RWPE1 (cell line): ENCODE data around the gene NECTIN1.

Experiments
- CTCF ChIA-PET: fragments of 350-600 bp; sonication (Branson Sonifier 250); formaldehyde crosslinking; extraction: SDS; loops from one replicate; lab custom pipeline; 2021; lab: Yijun Ruan, JAX
- POLR2A ChIA-PET: fragments of 400-600 bp; formaldehyde crosslinking; extraction: SDS; loops from one replicate; lab custom pipeline; 2020; ENCODE audit warnings: antibody characterized with exemption; ENCODE audit not compliant: low non-redundant PET; lab: Yijun Ruan, JAX
- DNase-seq: peaks from one replicate; pipeline ENCODE4 v3.0.0; 2012; ENCODE audit warnings: low spot score
- H3K27ac ChIP-seq: fragments of 450-650 bp; 2 replicates; pipeline ENCODE4 v1.5.1; 2017
- TF ChIP-seq, protein P1 (sequence below): fragments of 450-650 bp; conservative IDR thresholded peaks from 2 replicates; pipeline ENCODE4 v1.5.1; 2017; ENCODE audit warnings: low read depth, mild to moderate bottlenecking

NECTIN1 gene

GRCh38 chr11:119593346-119593745, 135.7 kb downstream of the NECTIN1 start:
- H3K27ac ChIP-seq, result no peak overlapping the region
- TF ChIP-seq, protein P1, sequence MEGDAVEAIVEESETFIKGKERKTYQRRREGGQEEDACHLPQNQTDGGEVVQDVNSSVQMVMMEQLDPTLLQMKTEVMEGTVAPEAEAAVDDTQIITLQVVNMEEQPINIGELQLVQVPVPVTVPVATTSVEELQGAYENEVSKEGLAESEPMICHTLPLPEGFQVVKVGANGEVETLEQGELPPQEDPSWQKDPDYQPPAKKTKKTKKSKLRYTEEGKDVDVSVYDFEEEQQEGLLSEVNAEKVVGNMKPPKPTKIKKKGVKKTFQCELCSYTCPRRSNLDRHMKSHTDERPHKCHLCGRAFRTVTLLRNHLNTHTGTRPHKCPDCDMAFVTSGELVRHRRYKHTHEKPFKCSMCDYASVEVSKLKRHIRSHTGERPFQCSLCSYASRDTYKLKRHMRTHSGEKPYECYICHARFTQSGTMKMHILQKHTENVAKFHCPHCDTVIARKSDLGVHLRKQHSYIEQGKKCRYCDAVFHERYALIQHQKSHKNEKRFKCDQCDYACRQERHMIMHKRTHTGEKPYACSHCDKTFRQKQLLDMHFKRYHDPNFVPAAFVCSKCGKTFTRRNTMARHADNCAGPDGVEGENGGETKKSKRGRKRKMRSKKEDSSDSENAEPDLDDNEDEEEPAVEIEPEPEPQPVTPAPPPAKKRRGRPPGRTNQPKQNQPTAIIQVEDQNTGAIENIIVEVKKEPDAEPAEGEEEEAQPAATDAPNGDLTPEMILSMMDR, result no peak
- DNase-seq, result no peak
- ChIA-PET CTCF (no interaction called here), POLR2A (no interaction called here)

DNA sequence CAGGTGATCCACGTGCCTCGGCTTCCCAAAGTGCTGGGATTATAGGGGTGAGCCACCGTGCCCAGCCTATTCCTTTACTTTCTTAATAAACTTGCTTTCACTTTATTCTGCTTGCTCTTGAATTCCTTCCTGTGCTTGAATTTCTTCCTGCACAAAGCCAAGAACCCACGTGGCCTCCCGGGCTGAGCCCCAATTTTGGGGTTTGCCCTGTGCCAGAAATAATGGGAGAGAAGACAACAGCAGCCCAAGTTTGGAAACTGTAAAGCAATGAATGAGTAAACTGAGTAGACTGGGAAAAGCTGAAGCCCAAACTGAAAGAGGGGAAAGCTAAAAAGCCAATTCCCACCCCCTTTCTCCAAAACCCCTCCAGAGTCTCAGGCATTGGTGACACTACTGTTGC, 136.4 kb downstream of the NECTIN1 start:
- POLR2A ChIA-PET, result no interaction called here
- CTCF ChIA-PET, result no interaction called here
- no peak overlapping the region for H3K27ac ChIP-seq
- TF ChIP-seq, protein P1, result no peak
- DNase-seq, result no peak

GRCh38 chr11:119591836-119592310, 137.1 kb downstream of the NECTIN1 start:
- no peak overlapping the region for H3K27ac ChIP-seq
- TF ChIP-seq, protein P1, result no peak
- ChIA-PET POLR2A (no interaction called here), CTCF (no interaction called here)
- DNase-seq, result no peak

- ChIA-PET POLR2A (no interaction called here), CTCF (interaction anchor here (0.6 kb wide), 1 partner anchor 9 kb away, joined by 6 read pairs; no protein-coding TSS in a partner anchor)
- DNase-seq, result peak; percentile 71
- H3K27ac ChIP-seq, result no peak overlapping the region
- TF ChIP-seq, protein P1, result no peak
Observed at GRCh38 chr11:119590651-119591351, 138.2 kb downstream of the NECTIN1 start.

DNA sequence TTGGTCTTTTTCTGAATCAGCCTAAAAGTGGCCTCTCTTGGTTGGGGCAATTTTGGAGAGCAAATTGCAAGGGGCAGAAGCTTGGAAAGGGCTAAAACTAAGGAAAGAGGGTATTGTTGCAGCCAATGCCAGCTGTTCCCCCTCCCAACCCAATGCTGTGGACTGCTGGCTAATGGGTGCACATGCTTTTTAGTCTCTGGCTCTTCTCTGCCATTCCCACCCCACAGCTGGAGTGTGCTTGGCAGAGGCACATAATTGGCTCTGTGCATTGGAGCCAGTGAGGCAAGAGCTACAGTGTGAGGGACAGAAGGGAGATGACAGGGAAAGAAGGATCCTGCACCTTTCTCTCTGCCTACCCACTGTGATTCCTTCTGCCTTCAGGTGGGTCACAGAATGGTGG, 140.0 kb downstream of the NECTIN1 start:
- CTCF ChIA-PET, result interaction anchor here (0.6 to 0.7 kb wide), 2 partner anchors 34 to 203 kb away, joined by 4 to 5 read pairs; no protein-coding TSS in a partner anchor

More for the DNA sequence above, 140.0 kb downstream of the NECTIN1 start:
- TF ChIP-seq, protein P1, result no peak
- POLR2A ChIA-PET, result interaction anchor here (0.6 kb wide), 1 partner anchor 83 kb away, joined by 8 read pairs; no protein-coding TSS in a partner anchor
- no peak overlapping the region for H3K27ac ChIP-seq
- DNase-seq, result no peak
